PC-9 (cell line): Measurements from ENCODE around the gene KCNH4. TPM values are rescaled to one million over a fixed set of nuclear protein-coding genes. Genes with fewer than 3 reads are reported as not detected.
"Not testable (repeated sequence)": the region's sequence is repeated elsewhere in the genome, so short reads cannot be mapped to it uniquely, and the experiment has no call there.

Source experiments
- BruUV-seq: library from RNA; stranded (reverse); fragments of 400-500 nt; replicated peaks from 2 replicates; lab custom pipeline; 2021; lab: Mats Ljungman, UMichigan
- CTCF ChIA-PET: fragments of 300-600 bp; sonication (Branson Sonifier 250); formaldehyde crosslinking; loops from one replicate; lab custom pipeline; 2022; ENCODE audit warnings: antibody characterized with exemption; lab: Charles Lee
- POLR2A ChIA-PET: fragments of 300-600 bp; sonication (Branson Sonifier 250); formaldehyde crosslinking; loops from one replicate; lab custom pipeline; 2022; ENCODE audit warnings: antibody characterized with exemption; ENCODE audit not compliant: unreplicated experiment; lab: Charles Lee
- DNase-seq, 2 experiments: peaks; one replicate each; pipeline versions ENCODE4 v3.0.0 to v3.0.0-alpha.2; 2015 to 2022; ENCODE audit warnings: mixed read lengths in 1 of 2
- H2AFZ ChIP-seq: fragments of 200-600 bp; sonication (generic); 2 replicates; pipeline ENCODE4 v1.8.1; 2017; ENCODE audit warnings: antibody characterized with exemption
- H3F3A ChIP-seq: fragments of 200-600 bp; sonication (generic); 2 replicates; pipeline ENCODE4 v1.8.1; 2017; ENCODE audit warnings: antibody characterized with exemption, mild to moderate bottlenecking, low read depth; ENCODE audit not compliant: insufficient read depth
- H3K27ac ChIP-seq: fragments of 200-600 bp; sonication (generic); 2 replicates; pipeline ENCODE4 v1.6.1; 2016; ENCODE audit warnings: mixed run types
- H3K27me3 ChIP-seq: fragments of 200-600 bp; sonication (generic); 2 replicates; pipeline ENCODE4 v1.6.1; 2016; ENCODE audit warnings: low read depth, mixed run types; ENCODE audit not compliant: insufficient read depth
- H3K36me3 ChIP-seq: fragments of 200-600 bp; sonication (generic); 2 replicates; pipeline ENCODE4 v1.6.1; 2016; ENCODE audit warnings: low read depth, mixed run types
- H3K4me1 ChIP-seq: fragments of 200-600 bp; sonication (generic); replicated peaks from 2 replicates; pipeline ENCODE4 v1.6.1; 2016; ENCODE audit warnings: mixed run types; ENCODE audit not compliant: insufficient read depth
- H3K4me2 ChIP-seq: fragments of 200-600 bp; sonication (generic); 2 replicates; pipeline ENCODE4 v1.6.1; 2017; ENCODE audit warnings: mixed run types
- H3K4me3 ChIP-seq: fragments of 200-600 bp; sonication (generic); 2 replicates; pipeline ENCODE4 v1.6.1; 2016; ENCODE audit warnings: mixed run types
- H3K79me2 ChIP-seq: fragments of 200-600 bp; sonication (generic); 2 replicates; pipeline ENCODE4 v1.6.1; 2017; ENCODE audit warnings: low read depth, mixed run types
- H3K9me2 ChIP-seq: fragments of 200-600 bp; sonication (generic); 2 replicates; pipeline ENCODE4 v1.8.1; 2017; ENCODE audit warnings: mild to moderate bottlenecking; ENCODE audit not compliant: insufficient read depth
- H3K9me3 ChIP-seq: fragments of 200-600 bp; sonication (generic); 2 replicates; pipeline ENCODE4 v1.8.1; 2016; ENCODE audit warnings: low read depth; ENCODE audit not compliant: insufficient read depth
- H4K20me1 ChIP-seq: fragments of 200-600 bp; sonication (generic); 2 replicates; pipeline ENCODE4 v1.8.1; 2017; ENCODE audit not compliant: insufficient read depth
- CTCF ChIP-seq: fragments of 200-600 bp; sonication (generic); conservative IDR thresholded peaks from 2 replicates; pipeline ENCODE4 v1.6.1; 2017; ENCODE audit warnings: mixed run types, antibody characterized with exemption, mild to moderate bottlenecking, moderate library complexity
- EZH2 ChIP-seq: fragments of 200-600 bp; sonication (generic); IDR thresholded peaks from 2 replicates; pipeline ENCODE4 v1.8.0; 2017; ENCODE audit warnings: antibody characterized with exemption, low read depth
- intact Hi-C: fragments of 100-400 bp; cut with micrococcal nuclease; formaldehyde crosslinking; loops from one replicate; pipeline ENCODE4 v1.10.0; 2022; ENCODE audit not compliant: unreplicated experiment
- total RNA-seq: library from RNA; stranded (reverse); gene quantifications from 2 replicates; pipeline ENCODE4 v1.2.3, GENCODE V29; 2021

KCNH4 gene
- total RNA-seq, 1 experiment from 2014 or later = not detected

- BruUV-seq, H3K9me2 ChIP-seq, H4K20me1 ChIP-seq, H3F3A ChIP-seq, H3K36me3 ChIP-seq, CTCF ChIA-PET, H3K27ac ChIP-seq, H3K27me3 ChIP-seq, H3K4me2 ChIP-seq, intact Hi-C loops, H3K9me3 ChIP-seq, DNase-seq, H3K79me2 ChIP-seq, H3K4me3 ChIP-seq, POLR2A ChIA-PET, H3K4me1 ChIP-seq, H2AFZ ChIP-seq: not testable (repeated sequence)
Observed at GRCh38 chr17:42206153-42206612, 25.2 kb upstream of the KCNH4 start.

- no peaks in the 10 kb centered on the region for H3K79me2 ChIP-seq
- POLR2A ChIA-PET = no interaction called here
- no peaks in the 10 kb centered on the region for H3K9me2 ChIP-seq
- no peaks in the 10 kb centered on the region for H3K9me3 ChIP-seq
- H3F3A ChIP-seq = no peaks in the 10 kb centered on the region; the same call in 1 of the 2 replicates
- CTCF ChIA-PET = no interaction called here
- intact Hi-C loops = no loop called here
- no peaks in the 10 kb centered on the region for H4K20me1 ChIP-seq
- H2AFZ ChIP-seq = no peak overlapping the region
- H3K27me3 ChIP-seq = no peaks in the 10 kb centered on the region
- peaks cover 7% of the 10 kb centered on the region for H3K4me1 ChIP-seq
- no peak overlapping the region for H3K27ac ChIP-seq
- H3K4me2 ChIP-seq = no peak overlapping the region
- no peak overlapping the region for H3K4me3 ChIP-seq
- no TSS peak for BruUV-seq
- no peak for DNase-seq
- TF ChIP-seq CTCF (no peak), EZH2 (no peak)
- H3K36me3 ChIP-seq = 0 out of 2 replicates have a peak, but pooled peaks cover 4% of the 10 kb centered on the region
Observed at GRCh38 chr17:42203354-42203753, 22.4 kb upstream of the KCNH4 start.

- 0 out of 2 replicates have a peak, but pooled peaks cover 4% of the 10 kb centered on the region for H3K36me3 ChIP-seq
- DNase-seq = no peak
- H3K9me3 ChIP-seq = no peaks in the 10 kb centered on the region
- TF ChIP-seq EZH2 (no peak), CTCF (no peak)
- H3K27me3 ChIP-seq = no peaks in the 10 kb centered on the region
- ChIA-PET CTCF (no interaction called here), POLR2A (no interaction called here)
- no peaks in the 10 kb centered on the region for H3K79me2 ChIP-seq
- no peak overlapping the region for H2AFZ ChIP-seq
- intact Hi-C loops = no loop called here
- no peak overlapping the region for H3K4me3 ChIP-seq
- no peaks in the 10 kb centered on the region; the same call in 1 of the 2 replicates for H3F3A ChIP-seq
- no peaks in the 10 kb centered on the region for H4K20me1 ChIP-seq
- no peak overlapping the region for H3K4me2 ChIP-seq
- BruUV-seq = no TSS peak
- H3K9me2 ChIP-seq = no peaks in the 10 kb centered on the region
- H3K27ac ChIP-seq = no peak overlapping the region
- H3K4me1 ChIP-seq = peaks cover 7% of the 10 kb centered on the region
Observed at GRCh38 chr17:42202696-42203095, 21.8 kb upstream of the KCNH4 start.

GRCh38 chr17:42202159-42202558, 21.2 kb upstream of the KCNH4 start:
- TF ChIP-seq CTCF (no peak), EZH2 (no peak)
- CTCF ChIA-PET = interaction anchor here (0.7 kb wide), 1 partner anchor 256 kb away, joined by 3 read pairs; no protein-coding TSS in a partner anchor
- Histone ChIP-seq H3K4me2 (no peak overlapping the region), H3K27me3 (no peaks in the 10 kb centered on the region), H3K36me3 (0 out of 2 replicates have a peak, but pooled peaks cover 4% of the 10 kb centered on the region), H4K20me1 (no peaks in the 10 kb centered on the region), H3K9me2 (no peaks in the 10 kb centered on the region), H3K4me3 (no peak overlapping the region), H3K4me1 (peaks cover 7% of the 10 kb centered on the region), H3K79me2 (no peaks in the 10 kb centered on the region), H2AFZ (no peak overlapping the region), H3K27ac (no peak overlapping the region), H3K9me3 (no peaks in the 10 kb centered on the region), H3F3A (no peaks in the 10 kb centered on the region; the same call in 1 of the 2 replicates)
- no peak for DNase-seq
- POLR2A ChIA-PET = no interaction called here
- intact Hi-C loops = no loop called here
- no TSS peak for BruUV-seq
